NCI-H226 (cell line): ENCODE results near the gene OPA1.
A peak's percentile ranks its signal among the peaks of the same experiment; 100 is the strongest.

Experiments
- DNase-seq: peaks from one replicate; pipeline ENCODE4 v3.0.0-alpha.2; 2015

Gene OPA1

GRCh38 chr3:193656445-193656844, 63.4 kb downstream of the OPA1 start:
- DNase-seq = no peak

GRCh38 chr3:193656878-193657282, 63.9 kb downstream of the OPA1 start:
- no peak for DNase-seq

- no peak for DNase-seq
These were observed 67.2 kb downstream of the OPA1 start for GRCh38 chr3:193660171-193660570.

- no peak for DNase-seq
These were observed 67.8 kb downstream of the OPA1 start for GRCh38 chr3:193660698-193661411.

GRCh38 chr3:193662757-193663322, 69.8 kb downstream of the OPA1 start:
- DNase-seq = peak; percentile 51

GRCh38 chr3:193665370-193665989, 72.5 kb downstream of the OPA1 start:
- no peak for DNase-seq

GRCh38 chr3:193673845-193674244, 80.8 kb downstream of the OPA1 start:
- no peak for DNase-seq

GRCh38 chr3:193674714-193675113, 81.7 kb downstream of the OPA1 start:
- DNase-seq = no peak

- no peak for DNase-seq
These were observed 84.7 kb downstream of the OPA1 start for GRCh38 chr3:193677734-193678133.

GRCh38 chr3:193680220-193680619, 87.2 kb downstream of the OPA1 start:
- DNase-seq = no peak

GRCh38 chr3:193681631-193682030, 88.6 kb downstream of the OPA1 start:
- no peak for DNase-seq

GRCh38 chr3:193686665-193687483, 93.9 kb downstream of the OPA1 start:
- no peak for DNase-seq

- DNase-seq = no peak
These were observed 96.1 kb downstream of the OPA1 start for GRCh38 chr3:193688834-193689714.

GRCh38 chr3:193693774-193694173, 100.8 kb downstream of the OPA1 start:
- no peak for DNase-seq

GRCh38 chr3:193701953-193702635, 109.1 kb downstream of the OPA1 start:
- DNase-seq = no peak

- no peak for DNase-seq
These were observed 110.0 kb downstream of the OPA1 start for GRCh38 chr3:193702967-193703366.

GRCh38 chr3:193704431-193704830, 111.4 kb downstream of the OPA1 start:
- DNase-seq = no peak

- no peak for DNase-seq
These were observed 115.3 kb downstream of the OPA1 start for GRCh38 chr3:193708270-193708669.

GRCh38 chr3:193710286-193711165, 117.5 kb downstream of the OPA1 start:
- no peak for DNase-seq

GRCh38 chr3:193711166-193711485, 118.1 kb downstream of the OPA1 start:
- no peak for DNase-seq

GRCh38 chr3:193711523-193711963, 118.5 kb downstream of the OPA1 start:
- no peak for DNase-seq
